Parathyroid adenoma (tissue), 2 donors: ENCODE measurements around the gene TCP11.

Source experiments
- H2AFZ ChIP-seq: fragments of 300-600 bp; sonication (generic); one replicate; pipeline ENCODE4 v1.7.0; 2017; ENCODE audit warnings: antibody characterized with exemption, mild to moderate bottlenecking
- H3K27ac ChIP-seq: fragments of 300-600 bp; sonication (generic); one replicate; pipeline ENCODE4 v1.7.0; 2017
- H3K27me3 ChIP-seq: fragments of 300-600 bp; sonication (generic); one replicate; pipeline ENCODE4 v1.7.0; 2017; ENCODE audit warnings: low read length; ENCODE audit not compliant: control insufficient read depth, insufficient read depth
- H3K36me3 ChIP-seq: fragments of 300-600 bp; sonication (generic); one replicate; pipeline ENCODE4 v1.7.0; 2017; ENCODE audit warnings: low read length; ENCODE audit not compliant: control insufficient read depth, insufficient read depth
- H3K4me1 ChIP-seq: fragments of 300-600 bp; sonication (generic); one replicate; pipeline ENCODE4 v1.7.0; 2017; ENCODE audit warnings: control low read depth
- H3K4me2 ChIP-seq: fragments of 300-600 bp; sonication (generic); one replicate; pipeline ENCODE4 v1.7.0; 2017; ENCODE audit warnings: low read length
- H3K4me3 ChIP-seq: fragments of 300-600 bp; sonication (generic); one replicate; pipeline ENCODE4 v1.7.0; 2017; ENCODE audit warnings: low read depth, low read length
- H3K79me2 ChIP-seq: fragments of 300-600 bp; sonication (generic); one replicate; pipeline ENCODE4 v1.7.0; 2017; ENCODE audit warnings: control low read depth
- H3K9ac ChIP-seq: fragments of 300-600 bp; sonication (generic); one replicate; pipeline ENCODE4 v1.7.0; 2017; ENCODE audit warnings: mild to moderate bottlenecking
- H3K9me3 ChIP-seq: fragments of 300-600 bp; sonication (generic); one replicate; pipeline ENCODE4 v1.7.0; 2017; ENCODE audit warnings: low read length; ENCODE audit not compliant: control insufficient read depth
- TF ChIP-seq, protein P1 (sequence below): fragments of 300-600 bp; sonication (generic); IDR thresholded peaks from one replicate; pipeline ENCODE4 v1.7.0; 2017; ENCODE audit warnings: antibody characterized with exemption, mild to moderate bottlenecking
- donor health status: primary hyperparathyroidism.

TCP11 gene

DNA sequence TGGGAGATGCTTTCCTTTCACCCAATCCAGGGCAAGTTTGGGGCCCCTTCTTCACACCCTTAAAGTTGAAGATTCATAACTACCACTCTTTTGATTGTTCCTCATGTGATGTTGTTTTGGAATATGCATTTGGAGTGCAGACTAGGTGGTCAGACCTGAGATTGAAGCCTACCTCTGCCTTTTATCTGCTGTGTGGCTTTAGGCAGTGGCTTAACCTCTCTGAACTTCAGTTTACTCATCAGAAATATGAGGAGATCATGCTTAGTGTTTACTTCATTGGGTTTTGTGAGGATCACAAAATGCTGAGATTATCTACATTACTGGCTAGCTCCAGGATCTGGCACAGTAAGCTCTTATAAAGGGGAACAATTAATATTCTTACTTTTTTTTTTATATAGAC lies 26.4 kb upstream of the TCP11 start:
- Histone ChIP-seq H3K4me1 (peaks cover 11% of the 10 kb centered on the region), H3K9me3 (no peaks in the 10 kb centered on the region), H3K79me2 (no peaks in the 10 kb centered on the region)

DNA sequence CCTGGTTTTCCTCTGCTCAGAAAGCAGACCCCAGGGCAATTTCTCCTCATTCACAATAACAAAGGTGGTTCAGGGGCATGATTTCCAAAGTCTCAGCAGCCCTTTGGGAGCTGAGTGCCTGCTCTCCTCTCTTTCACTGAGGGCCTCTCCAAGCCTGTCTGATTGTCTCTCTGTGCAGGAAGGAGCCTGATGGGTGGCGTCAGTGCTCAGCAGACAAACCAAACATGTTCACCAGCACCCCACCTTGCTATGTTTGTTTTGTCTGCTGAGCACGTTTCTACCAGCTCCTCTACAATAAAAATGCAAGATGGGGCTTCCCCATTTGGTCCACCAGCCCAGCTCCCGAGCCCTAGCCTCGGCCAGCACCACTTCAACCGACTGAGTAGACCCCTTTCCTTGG lies 25.4 kb upstream of the TCP11 start:
- H3K4me3 ChIP-seq, result no peak overlapping the region
- no peak overlapping the region for H3K9ac ChIP-seq
- no peaks in the 10 kb centered on the region for H3K27me3 ChIP-seq
- H3K4me2 ChIP-seq, result no peak overlapping the region
- H3K4me1 ChIP-seq, result peaks cover 11% of the 10 kb centered on the region
- H3K27ac ChIP-seq, result no peak overlapping the region
- TF ChIP-seq, protein P1, sequence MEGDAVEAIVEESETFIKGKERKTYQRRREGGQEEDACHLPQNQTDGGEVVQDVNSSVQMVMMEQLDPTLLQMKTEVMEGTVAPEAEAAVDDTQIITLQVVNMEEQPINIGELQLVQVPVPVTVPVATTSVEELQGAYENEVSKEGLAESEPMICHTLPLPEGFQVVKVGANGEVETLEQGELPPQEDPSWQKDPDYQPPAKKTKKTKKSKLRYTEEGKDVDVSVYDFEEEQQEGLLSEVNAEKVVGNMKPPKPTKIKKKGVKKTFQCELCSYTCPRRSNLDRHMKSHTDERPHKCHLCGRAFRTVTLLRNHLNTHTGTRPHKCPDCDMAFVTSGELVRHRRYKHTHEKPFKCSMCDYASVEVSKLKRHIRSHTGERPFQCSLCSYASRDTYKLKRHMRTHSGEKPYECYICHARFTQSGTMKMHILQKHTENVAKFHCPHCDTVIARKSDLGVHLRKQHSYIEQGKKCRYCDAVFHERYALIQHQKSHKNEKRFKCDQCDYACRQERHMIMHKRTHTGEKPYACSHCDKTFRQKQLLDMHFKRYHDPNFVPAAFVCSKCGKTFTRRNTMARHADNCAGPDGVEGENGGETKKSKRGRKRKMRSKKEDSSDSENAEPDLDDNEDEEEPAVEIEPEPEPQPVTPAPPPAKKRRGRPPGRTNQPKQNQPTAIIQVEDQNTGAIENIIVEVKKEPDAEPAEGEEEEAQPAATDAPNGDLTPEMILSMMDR, result no peak
- no peaks in the 10 kb centered on the region for H3K36me3 ChIP-seq
- no peak overlapping the region for H2AFZ ChIP-seq
- no peaks in the 10 kb centered on the region for H3K79me2 ChIP-seq
- no peaks in the 10 kb centered on the region for H3K9me3 ChIP-seq

More for the DNA sequence above, 26.4 kb upstream of the TCP11 start:
- H3K9ac ChIP-seq, result no peak overlapping the region
- no peaks in the 10 kb centered on the region for H3K27me3 ChIP-seq
- no peak overlapping the region for H3K27ac ChIP-seq
- H2AFZ ChIP-seq, result no peak overlapping the region
- H3K4me3 ChIP-seq, result no peak overlapping the region
- H3K4me2 ChIP-seq, result no peak overlapping the region
- no peaks in the 10 kb centered on the region for H3K36me3 ChIP-seq
- TF ChIP-seq, protein P1, result no peak

DNA sequence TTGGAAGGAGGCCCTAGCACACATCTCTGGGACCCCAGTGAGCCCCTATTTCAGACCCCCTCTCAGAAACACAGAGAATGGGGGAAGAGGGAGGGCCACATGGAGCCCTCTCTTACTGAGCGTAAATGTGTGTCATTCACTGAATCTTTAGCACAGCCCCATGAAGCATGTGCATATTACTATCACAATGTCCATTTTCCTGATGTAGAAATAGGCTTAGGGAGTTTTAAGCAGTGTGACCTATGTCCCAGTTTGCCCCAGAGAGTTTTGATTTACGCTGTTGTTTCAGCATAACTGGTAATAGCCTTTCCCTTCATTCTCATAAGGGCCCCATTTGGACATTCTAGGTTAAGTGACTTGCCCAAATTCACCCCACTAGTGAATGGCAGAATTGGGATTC lies 25.0 kb upstream of the TCP11 start:
- no peaks in the 10 kb centered on the region for H3K79me2 ChIP-seq
- no peaks in the 10 kb centered on the region for H3K9me3 ChIP-seq
- H3K4me2 ChIP-seq, result no peak overlapping the region
- no peaks in the 10 kb centered on the region for H3K27me3 ChIP-seq
- peaks cover 11% of the 10 kb centered on the region for H3K4me1 ChIP-seq
- no peak overlapping the region for H3K27ac ChIP-seq
- no peak overlapping the region for H2AFZ ChIP-seq
- TF ChIP-seq, protein P1, result no peak
- no peaks in the 10 kb centered on the region for H3K36me3 ChIP-seq
- no peak overlapping the region for H3K4me3 ChIP-seq
- H3K9ac ChIP-seq, result no peak overlapping the region

DNA sequence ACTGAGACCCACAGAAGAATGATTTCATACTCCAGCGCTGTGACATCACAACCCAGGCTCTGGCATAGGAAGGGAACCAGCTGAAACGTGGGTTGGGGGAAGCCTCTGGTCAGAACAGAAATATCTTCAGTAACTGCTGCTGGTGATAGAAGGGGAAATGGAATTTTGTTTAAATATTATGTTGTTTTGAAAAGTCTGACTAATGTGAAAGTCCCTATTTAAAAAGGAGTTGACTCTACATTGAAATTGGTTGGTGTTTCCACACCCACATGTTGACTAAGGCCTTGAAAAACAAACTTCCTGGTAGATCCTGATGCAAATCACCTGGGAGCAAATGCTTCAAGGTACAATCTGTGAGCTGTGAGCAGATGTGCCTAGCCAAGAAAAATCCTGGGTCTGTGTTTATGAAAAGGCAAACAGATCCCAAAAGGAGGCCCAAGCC lies 24.5 kb upstream of the TCP11 start:
- H3K4me2 ChIP-seq, result no peak overlapping the region

DNA sequence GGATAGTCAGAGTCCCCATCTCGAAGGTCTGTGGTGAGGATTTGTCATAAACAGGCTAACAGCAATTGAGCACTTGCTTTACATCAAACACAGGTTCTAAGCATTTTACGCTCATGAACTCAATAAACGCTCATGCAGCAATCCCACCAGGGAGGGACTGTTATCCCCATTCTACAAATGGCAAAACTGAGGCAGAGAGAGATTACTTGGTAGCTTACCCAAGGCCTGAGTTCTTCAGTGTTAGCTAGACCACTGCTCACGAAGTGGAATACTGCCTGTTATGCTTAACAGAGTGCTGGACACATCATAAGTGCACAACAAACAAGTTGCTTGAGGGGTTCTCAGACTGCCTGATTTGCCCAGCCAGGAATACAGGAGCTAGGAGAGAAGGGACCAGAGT lies 23.7 kb upstream of the TCP11 start:
- TF ChIP-seq, protein P1, result no peak
- H3K4me2 ChIP-seq, result no peak overlapping the region
- no peak overlapping the region for H2AFZ ChIP-seq
- H3K36me3 ChIP-seq, result no peaks in the 10 kb centered on the region
- H3K9ac ChIP-seq, result no peak overlapping the region
- H3K4me1 ChIP-seq, result peaks cover 11% of the 10 kb centered on the region
- H3K79me2 ChIP-seq, result no peaks in the 10 kb centered on the region
- H3K27me3 ChIP-seq, result no peaks in the 10 kb centered on the region
- no peaks in the 10 kb centered on the region for H3K9me3 ChIP-seq
- no peak overlapping the region for H3K27ac ChIP-seq
- no peak overlapping the region for H3K4me3 ChIP-seq

More for the DNA sequence above, 24.5 kb upstream of the TCP11 start:
- no peak overlapping the region for H2AFZ ChIP-seq
- TF ChIP-seq, protein P1, result no peak
- H3K27ac ChIP-seq, result no peak overlapping the region
- H3K36me3 ChIP-seq, result no peaks in the 10 kb centered on the region
- H3K9ac ChIP-seq, result no peak overlapping the region
- peaks cover 11% of the 10 kb centered on the region for H3K4me1 ChIP-seq
- no peak overlapping the region for H3K4me3 ChIP-seq
- no peaks in the 10 kb centered on the region for H3K79me2 ChIP-seq
- H3K9me3 ChIP-seq, result no peaks in the 10 kb centered on the region
- no peaks in the 10 kb centered on the region for H3K27me3 ChIP-seq
